K562 (cell line): Measurements from ENCODE around the gene KCNMB2. TPM values are rescaled to one million over a fixed set of nuclear protein-coding genes. Genes with fewer than 3 reads are reported as not detected.

Experiments
- ATAC-seq: fragments of 200-7000 bp; cut with Tn5 transposase; 3 replicates; pipeline ENCODE4 v1.9.1; 2020; ENCODE audit warnings: moderate library complexity
- BruUV-seq: library from RNA; stranded (reverse); fragments of 400-500 nt; replicated peaks from 2 replicates; lab custom pipeline; 2021; lab: Mats Ljungman, UMichigan
- CTCF ChIA-PET: fragments of 300-600 bp; formaldehyde crosslinking; extraction: SDS; loops from one replicate; lab custom pipeline; 2021; ENCODE audit warnings: low intra/inter-chr PET ratio; lab: Yijun Ruan, JAX
- POLR2A ChIA-PET: fragments of 300-600, 350-650 bp; sonication (Branson Sonifier 250); formaldehyde crosslinking; extraction: SDS; loops from one replicate; lab custom pipeline; 2021; ENCODE audit warnings: antibody characterized with exemption, inconsistent platforms; lab: Yijun Ruan, JAX
- DNase-seq, 4 experiments: peaks; one replicate each; pipeline versions ENCODE4 v3.0.0 to v3.0.0-alpha.2; 2011 to 2018; ENCODE audit warnings: low spot score in 3 of 4, mixed read lengths in 3 of 4; ENCODE audit errors: extremely low read depth in 1 of 4
- FAIRE-seq: peaks from 2 replicates; lab custom pipeline; 2011; peaks lifted over from hg19 to GRCh38; lab: Jason Lieb, UNC
- H2AFZ ChIP-seq: 2 replicates; pipeline ENCODE4 v1.6.0; 2011; ENCODE audit warnings: low read depth, low read length, control low read depth, inconsistent platforms
- H3K27ac ChIP-seq: fragments of 200-600 bp; 3 replicates; pipeline ENCODE4 v1.8.0; 2011; ENCODE audit warnings: low read depth, mild to moderate bottlenecking, control low read depth, inconsistent platforms, low read length, moderate library complexity, mixed read lengths; ENCODE audit errors: extremely low read depth
- H3K27me3 ChIP-seq, 2 experiments: fragments of 300-600 bp in 1 of 2; 2 replicates in 1 of 2; 3 replicates in 1 of 2; pipeline versions ENCODE4 v1.6.0 to v1.8.0; 2011; ENCODE audit warnings: inconsistent platforms in 2 of 2, low read length in 2 of 2, mild to moderate bottlenecking in 1 of 2, mixed read lengths in 1 of 2, moderate library complexity in 1 of 2; ENCODE audit not compliant: control insufficient read depth in 2 of 2, insufficient read depth in 2 of 2
- H3K36me3 ChIP-seq: fragments of 300-600 bp; 3 replicates; pipeline ENCODE4 v1.8.0; 2011; ENCODE audit warnings: mild to moderate bottlenecking, low read length, inconsistent platforms; ENCODE audit not compliant: control insufficient read depth, insufficient read depth
- H3K4me1 ChIP-seq, 2 experiments: fragments of 200-600 bp in 1 of 2; replicated peaks in 1 of 2; 2 replicates in 1 of 2; 3 replicates in 1 of 2; pipeline versions ENCODE4 v1.5.1 to v1.8.0; 2011; ENCODE audit warnings: inconsistent platforms in 2 of 2, low read length in 2 of 2, mild to moderate bottlenecking in 1 of 2, mixed read lengths in 1 of 2, moderate library complexity in 1 of 2; ENCODE audit not compliant: control insufficient read depth in 2 of 2, insufficient read depth in 2 of 2
- H3K4me2 ChIP-seq: 2 replicates; pipeline ENCODE4 v1.6.1; 2011; ENCODE audit warnings: low read length, control low read depth, inconsistent platforms, mixed read lengths; ENCODE audit not compliant: insufficient read depth
- H3K4me3 ChIP-seq: fragments of 200-600 bp; sonication (generic), shearing (Covaris generic); 2 replicates; pipeline ENCODE4 v1.5.1; 2016; ENCODE audit warnings: control low read depth, inconsistent platforms
- H3K79me2 ChIP-seq: fragments of 200-600 bp; 3 replicates; pipeline ENCODE4 v1.8.0; 2011; ENCODE audit warnings: low read length, inconsistent platforms; ENCODE audit not compliant: control insufficient read depth, insufficient read depth
- H3K9ac ChIP-seq, 2 experiments: 2 replicates each; pipeline versions ENCODE4 v1.6.0 to v1.6.1; 2011; ENCODE audit warnings: low read depth in 2 of 2, low read length in 2 of 2, control low read depth in 1 of 2, inconsistent platforms in 1 of 2, mild to moderate bottlenecking in 1 of 2, mixed read lengths in 1 of 2; ENCODE audit not compliant: insufficient read depth in 1 of 2
- H3K9me1 ChIP-seq: one replicate; pipeline ENCODE4 v1.6.0; 2011; ENCODE audit warnings: inconsistent platforms, mild to moderate bottlenecking, low read length, moderate library complexity; ENCODE audit not compliant: control insufficient read depth, insufficient read depth
- H3K9me3 ChIP-seq: replicated peaks from 2 replicates; pipeline ENCODE4 v1.5.1; 2011; ENCODE audit warnings: low read depth, low read length, inconsistent platforms; ENCODE audit not compliant: control insufficient read depth, insufficient read depth
- H4K20me1 ChIP-seq: replicated peaks from 2 replicates; pipeline ENCODE4 v1.6.1; 2011; ENCODE audit warnings: low read length, inconsistent platforms, mixed read lengths; ENCODE audit not compliant: control insufficient read depth, insufficient read depth
- CGGBP1 ChIP-seq: fragments of 250-450 bp; sonication (Bioruptor Pico); IDR thresholded peaks from 2 replicates; pipeline ENCODE4 v1.9.0; 2021; ENCODE audit warnings: mild to moderate bottlenecking
- CXXC5 ChIP-seq: fragments of 250-450 bp; sonication (Bioruptor Pico); IDR thresholded peaks from 2 replicates; pipeline ENCODE4 v1.8.0; 2022; ENCODE audit warnings: inconsistent platforms, mild to moderate bottlenecking, moderate library complexity
- ESRRB ChIP-seq: fragments of 250-450 bp; sonication (Bioruptor Pico); IDR thresholded peaks from 2 replicates; pipeline ENCODE4 v1.5.0; 2020; ENCODE audit warnings: mild to moderate bottlenecking, moderate library complexity, borderline replicate concordance
- HNRNPH1 ChIP-seq: fragments of 200-400 bp; formaldehyde crosslinking; optimal IDR thresholded peaks from 2 replicates; pipeline ENCODE3; 2017; ENCODE audit warnings: low read depth, mild to moderate bottlenecking, low read length, moderate library complexity
- NCOA6 ChIP-seq: fragments of 450-650 bp; IDR thresholded peaks from 2 replicates; pipeline ENCODE4 v1.6.1; 2017; ENCODE audit warnings: mild to moderate bottlenecking
- PPARD ChIP-seq: fragments of 250-450 bp; sonication (Bioruptor Pico); IDR thresholded peaks from 2 replicates; pipeline ENCODE4 v1.8.0; 2022; ENCODE audit warnings: inconsistent platforms, mild to moderate bottlenecking, moderate library complexity
- SMAD4 ChIP-seq: fragments of 250-450 bp; sonication (Bioruptor Pico); conservative IDR thresholded peaks from 2 replicates; pipeline ENCODE4 v1.8.0; 2021; ENCODE audit warnings: inconsistent platforms, mild to moderate bottlenecking, moderate library complexity
- WHSC1 ChIP-seq: IDR thresholded peaks from one replicate; pipeline ENCODE4 v1.6.1; 2012; ENCODE audit warnings: low read length, control low read depth, inconsistent platforms
- ZFP91 ChIP-seq: sonication (generic); formaldehyde crosslinking; IDR thresholded peaks from 2 replicates; pipeline ENCODE4 v1.8.0; 2022; ENCODE audit warnings: mild to moderate bottlenecking, missing genetic modification reagents
- ZNF740 ChIP-seq, 3 experiments: fragments of 200-800 bp in 1 of 3; sonication (Bioruptor generic) in 1 of 3; sonication (generic) in 1 of 3; formaldehyde crosslinking in 1 of 3; IDR thresholded peaks; 2 replicates each; pipeline versions ENCODE4 v1.6.1 to v1.8.0; 2016 to 2022; ENCODE audit warnings: mild to moderate bottlenecking in 2 of 3, missing compliant biosample characterization in 2 of 3, missing genetic modification characterization in 2 of 3, missing genetic modification reagents in 1 of 3
- ZNF75A ChIP-seq: fragments of 450-650 bp; formaldehyde crosslinking; IDR thresholded peaks from 2 replicates; pipeline ENCODE4 v1.4.0; 2020; ENCODE audit warnings: mild to moderate bottlenecking
- WGBS: fragments of 100-300 bp; shearing (Covaris generic); methylation state at CpG from one replicate; pipeline ENCODE4 v1.1.6; 2016; ENCODE audit warnings: low coverage, mixed read lengths; ENCODE audit not compliant: insufficient coverage; ENCODE audit errors: missing lambda C conversion rate; 5-methylcytosine and 5-hydroxymethylcytosine counted together
- in situ Hi-C: fragments of 300-500 bp; cut with MboI; formaldehyde crosslinking; loops from 4 replicates; pipeline ENCODE4 v1.15.0; 2018; ENCODE audit warnings: inconsistent platforms, mixed read lengths
- intact Hi-C: fragments of 100-400 bp; cut with micrococcal nuclease; formaldehyde crosslinking; loops from 2 replicates; pipeline ENCODE4 v1.14.2; 2022
- polyA plus RNA-seq, 8 experiments: library from polyadenylated mRNA; depleted of rRNA in 4 of 8; stranded (reverse) in 5 of 8; unstranded in 3 of 8; fragments of >200 nt; fragmentation: Nextera tagmentation in 2 of 8; fragmentation: Illumina TruSeq in 1 of 8; extraction: Ambion mirVana in 2 of 8; extraction: Trizol in 1 of 8; gene quantifications; 2 replicates each; pipeline versions ENCODE4 v1.2.1 to v1.2.3, GENCODE V29; 2011 to 2014; ENCODE audit warnings: inconsistent platforms in 1 of 8, missing spikeins in 1 of 8
- total RNA-seq, 7 experiments: library from RNA; depleted of rRNA in 6 of 7; stranded (reverse); fragments of >200 nt in 6 of 7; fragmentation: Illumina TruSeq in 2 of 7; extraction: Trizol in 2 of 7; gene quantifications; 2 replicates each; pipeline versions ENCODE4 v1.2.1 to v1.2.3, GENCODE V29; 2011 to 2021; ENCODE audit warnings: low replicate concordance in 1 of 7

KCNMB2 gene
- total and polyA plus RNA-seq, 9 of the 15 experiments (the other 6 are each of a cell fraction or from before 2014, with no cell fraction given): 0.04 to 0.15 TPM; not detected in 7

- DNase-seq: no peak
- Histone ChIP-seq H3K9ac (no peak overlapping the region), H3K4me3 (no peak overlapping the region), H3K36me3 (no peaks in the 10 kb centered on the region), H3K4me2 (no peak overlapping the region), H3K79me2 (no peaks in the 10 kb centered on the region), H3K4me1 (no peaks in the 10 kb centered on the region; a peak in 1 of 5 replicates), H3K9me3 (no peaks in the 10 kb centered on the region), H3K9me1 (no peaks in the 10 kb centered on the region), H3K27ac (no peak overlapping the region), H2AFZ (no peak overlapping the region), H4K20me1 (no peaks in the 10 kb centered on the region), H3K27me3 (no peaks in the 10 kb centered on the region)
- intact Hi-C loops (no loop called here), in situ Hi-C loops (no loop called here)
- ATAC-seq: no peak
- FAIRE-seq: no peak
- 1% methylated on average over 9 of the region's 9 CpGs for WGBS
- ChIA-PET CTCF (no interaction called here), POLR2A (interaction anchor here (0.6 kb wide), 2 partner anchors 44 to 107 kb away, joined by 3 to 4 read pairs; no protein-coding TSS in a partner anchor)
- no TSS peak for BruUV-seq
- TF ChIP-seq ZFP91 (CRISPR knock-in tag) (no peak), CXXC5 (CRISPR knock-in tag) (no peak), ESRRB (no peak), SMAD4 (no peak), WHSC1 (no peak), ZNF740 (CRISPR knock-in tag; IDR thresholded peaks at IDR 0.05) (no peak), ZNF740 (tag; IDR thresholded peaks at IDR 0.05) (no peak), ZNF75A (no peak), CGGBP1 (CRISPR knock-in tag) (no peak), NCOA6 (no peak), HNRNPH1 (no peak), PPARD (CRISPR knock-in tag) (no peak)
Measured at GRCh38 chr3:178676942-178677790, 140.9 kb downstream of the KCNMB2 start.
